ENCODE results near the gene ARHGAP27.
A peak's percentile ranks its signal among the peaks of the same experiment; 100 is the strongest.

Gene ARHGAP27

GRCh38 chr17:45385331-45385997, 47.2 kb downstream of the ARHGAP27 start:
- peak; percentile 73 for DNase-seq (ENCODE audit: low read depth)

- no peak for DNase-seq (ENCODE audit: low read depth)
These were observed 47.8 kb downstream of the ARHGAP27 start for GRCh38 chr17:45384789-45385262.

- no peak for DNase-seq (ENCODE audit: low read depth)
These were observed 48.5 kb downstream of the ARHGAP27 start for GRCh38 chr17:45384047-45384788.

GRCh38 chr17:45383003-45383402, 49.7 kb downstream of the ARHGAP27 start:
- DNase-seq (ENCODE audit: low read depth), result no peak

- DNase-seq (ENCODE audit: low read depth), result no peak
These were observed 50.4 kb downstream of the ARHGAP27 start for GRCh38 chr17:45382226-45382625.

GRCh38 chr17:45380991-45381390, 51.7 kb downstream of the ARHGAP27 start:
- no peak for DNase-seq (ENCODE audit: low read depth)

- no peak for DNase-seq (ENCODE audit: low read depth)
These were observed 52.5 kb downstream of the ARHGAP27 start for GRCh38 chr17:45380046-45380765.

- no peak for DNase-seq (ENCODE audit: low read depth)
These were observed 55.3 kb downstream of the ARHGAP27 start for GRCh38 chr17:45377401-45377800.

GRCh38 chr17:45376171-45377005, 56.3 kb downstream of the ARHGAP27 start:
- DNase-seq (ENCODE audit: low read depth), result no peak

- DNase-seq (ENCODE audit: low read depth), result no peak
These were observed 58.2 kb downstream of the ARHGAP27 start for GRCh38 chr17:45374501-45374900.

GRCh38 chr17:45372325-45372869, 60.3 kb downstream of the ARHGAP27 start:
- no peak for DNase-seq (ENCODE audit: low read depth)

- DNase-seq (ENCODE audit: low read depth), result no peak
These were observed 61.0 kb downstream of the ARHGAP27 start for GRCh38 chr17:45371414-45372324.

GRCh38 chr17:45370949-45371413, 61.7 kb downstream of the ARHGAP27 start:
- DNase-seq (ENCODE audit: low read depth), result no peak

- DNase-seq (ENCODE audit: low read depth), result no peak
These were observed 63.2 kb downstream of the ARHGAP27 start for GRCh38 chr17:45369421-45369820.

- DNase-seq (ENCODE audit: low read depth), result no peak
These were observed 64.0 kb downstream of the ARHGAP27 start for GRCh38 chr17:45368651-45369050.

GRCh38 chr17:45367216-45367615, 65.5 kb downstream of the ARHGAP27 start:
- DNase-seq (ENCODE audit: low read depth), result no peak

- DNase-seq (ENCODE audit: low read depth), result no peak
These were observed 66.0 kb downstream of the ARHGAP27 start for GRCh38 chr17:45366691-45367090.

GRCh38 chr17:45366049-45366448, 66.6 kb downstream of the ARHGAP27 start:
- DNase-seq (ENCODE audit: low read depth), result no peak

- DNase-seq (ENCODE audit: low read depth), result no peak
These were observed 67.9 kb downstream of the ARHGAP27 start for GRCh38 chr17:45364531-45365390.

Measured in CMK (cell line).